ENCODE results near the gene DSC2. TPM values are rescaled to one million over a fixed set of nuclear protein-coding genes. Genes with fewer than 3 reads are reported as not detected.

Gene DSC2
- polyA plus RNA-seq, 1 of the 3 experiments (the other 2 are of a cell fraction): not detected

DNA sequence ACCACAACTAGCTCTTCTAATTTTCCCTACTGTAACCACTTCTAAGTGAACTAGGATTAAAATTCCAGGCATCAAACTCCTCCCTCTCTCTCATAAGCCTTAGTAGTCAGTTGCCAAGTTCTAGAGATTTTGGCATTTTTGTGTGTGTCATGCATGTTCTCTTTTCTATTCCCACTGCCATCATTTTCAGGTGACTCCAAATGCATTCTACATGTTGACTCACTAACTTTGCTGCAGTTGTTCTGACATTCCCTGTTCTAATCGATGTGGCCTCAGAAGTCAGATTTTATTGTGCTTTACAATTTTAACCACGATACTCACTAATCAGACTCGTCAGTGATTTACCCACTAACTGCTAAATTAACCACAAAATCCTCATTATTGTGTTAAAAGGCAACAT, 47.1 kb upstream of the DSC2 start (continued):
- TF ChIP-seq FOSL2 (IDR thresholded peaks at IDR 0.05; ENCODE audit: borderline replicate concordance, low read depth) (no peak), JUND (IDR thresholded peaks at IDR 0.05) (no peak), MEF2A (IDR thresholded peaks at IDR 0.05; ENCODE audit: borderline replicate concordance, low read depth) (no peak), POLR2AphosphoS5 (IDR thresholded peaks at IDR 0.05; ENCODE audit: low read depth, low read length) (no peak)

DNA sequence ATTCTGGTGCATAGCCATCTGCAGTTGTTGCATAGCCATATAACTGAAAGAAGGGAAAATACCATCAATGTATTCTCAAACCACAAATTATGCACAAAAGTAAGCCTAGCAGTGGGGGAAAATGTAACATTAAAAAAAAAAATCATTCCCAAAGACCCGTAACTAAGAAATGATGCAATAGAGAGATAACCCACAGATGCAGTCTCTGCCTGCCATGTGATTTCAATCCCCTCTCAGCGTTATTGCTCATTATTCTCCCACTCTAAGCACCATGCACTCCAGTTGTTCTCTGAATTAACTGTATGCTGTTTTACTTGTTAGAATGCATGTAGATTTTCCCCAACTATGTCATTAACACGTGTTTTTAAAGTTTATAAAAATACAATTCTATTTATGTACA, 46.4 kb upstream of the DSC2 start:
- ChIA-PET CTCF (no interaction called here), POLR2A (no interaction called here)
- Histone ChIP-seq H3K4me3 (ENCODE audit: low read depth in 2 of 2, low read length in 1 of 2) (no peak overlapping the region), H2AFZ (ENCODE audit: low read depth) (no peak overlapping the region), H3K9me3 (no peaks in the 10 kb centered on the region), H3K79me2 (ENCODE audit: insufficient read depth) (no peaks in the 10 kb centered on the region), H3K9me2 (no peaks in the 10 kb centered on the region), H3K27me3 (ENCODE audit: insufficient read depth) (no peaks in the 10 kb centered on the region), H3K36me3 (replicated peaks in 1 of 2; ENCODE audit: control insufficient read depth in 1 of 2, insufficient read depth in 2 of 2, low read length in 1 of 2) (no peaks in the 10 kb centered on the region), H3K9ac (no peak overlapping the region), H3F3A (replicated peaks; ENCODE audit: insufficient read depth) (no peaks in the 10 kb centered on the region), H3K4me1 (ENCODE audit: control insufficient read depth in 1 of 2, insufficient read depth in 2 of 2, low read depth in 1 of 2, low read length in 1 of 2) (no peaks in the 10 kb centered on the region), H4K20me1 (ENCODE audit: insufficient read depth) (no peaks in the 10 kb centered on the region), H3K4me2 (no peak overlapping the region), H3K27ac (ENCODE audit: low read depth in 2 of 2, low read length in 1 of 2) (no peak overlapping the region)
- DNase-seq: no peak
- WGBS (ENCODE audit: low lambda C conversion rate): 6% methylated on average over 3 of the region's 3 CpGs
- TF ChIP-seq ELF1 (IDR thresholded peaks at IDR 0.05): no peak
- TF ChIP-seq, protein P1, sequence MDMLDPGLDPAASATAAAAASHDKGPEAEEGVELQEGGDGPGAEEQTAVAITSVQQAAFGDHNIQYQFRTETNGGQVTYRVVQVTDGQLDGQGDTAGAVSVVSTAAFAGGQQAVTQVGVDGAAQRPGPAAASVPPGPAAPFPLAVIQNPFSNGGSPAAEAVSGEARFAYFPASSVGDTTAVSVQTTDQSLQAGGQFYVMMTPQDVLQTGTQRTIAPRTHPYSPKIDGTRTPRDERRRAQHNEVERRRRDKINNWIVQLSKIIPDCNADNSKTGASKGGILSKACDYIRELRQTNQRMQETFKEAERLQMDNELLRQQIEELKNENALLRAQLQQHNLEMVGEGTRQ (IDR thresholded peaks at IDR 0.05; ENCODE audit: borderline replicate concordance, low read depth, low read length): no peak
- no peak for TF ChIP-seq GABPA (IDR thresholded peaks at IDR 0.05; ENCODE audit: low read depth)
- no peak for TF ChIP-seq CHD2 (IDR thresholded peaks at IDR 0.05; ENCODE audit: low read length, partially characterized antibody)
- TF ChIP-seq, protein P2, sequence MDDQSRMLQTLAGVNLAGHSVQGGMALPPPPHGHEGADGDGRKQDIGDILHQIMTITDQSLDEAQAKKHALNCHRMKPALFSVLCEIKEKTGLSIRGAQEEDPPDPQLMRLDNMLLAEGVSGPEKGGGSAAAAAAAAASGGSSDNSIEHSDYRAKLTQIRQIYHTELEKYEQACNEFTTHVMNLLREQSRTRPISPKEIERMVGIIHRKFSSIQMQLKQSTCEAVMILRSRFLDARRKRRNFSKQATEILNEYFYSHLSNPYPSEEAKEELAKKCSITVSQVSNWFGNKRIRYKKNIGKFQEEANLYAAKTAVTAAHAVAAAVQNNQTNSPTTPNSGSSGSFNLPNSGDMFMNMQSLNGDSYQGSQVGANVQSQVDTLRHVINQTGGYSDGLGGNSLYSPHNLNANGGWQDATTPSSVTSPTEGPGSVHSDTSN (IDR thresholded peaks at IDR 0.05): no peak
- no peak for TF ChIP-seq MEF2A (IDR thresholded peaks at IDR 0.05; ENCODE audit: borderline replicate concordance, low read depth)
- TF ChIP-seq FOXM1 (IDR thresholded peaks at IDR 0.05; ENCODE audit: low read depth): no peak
- TF ChIP-seq, protein P3, sequence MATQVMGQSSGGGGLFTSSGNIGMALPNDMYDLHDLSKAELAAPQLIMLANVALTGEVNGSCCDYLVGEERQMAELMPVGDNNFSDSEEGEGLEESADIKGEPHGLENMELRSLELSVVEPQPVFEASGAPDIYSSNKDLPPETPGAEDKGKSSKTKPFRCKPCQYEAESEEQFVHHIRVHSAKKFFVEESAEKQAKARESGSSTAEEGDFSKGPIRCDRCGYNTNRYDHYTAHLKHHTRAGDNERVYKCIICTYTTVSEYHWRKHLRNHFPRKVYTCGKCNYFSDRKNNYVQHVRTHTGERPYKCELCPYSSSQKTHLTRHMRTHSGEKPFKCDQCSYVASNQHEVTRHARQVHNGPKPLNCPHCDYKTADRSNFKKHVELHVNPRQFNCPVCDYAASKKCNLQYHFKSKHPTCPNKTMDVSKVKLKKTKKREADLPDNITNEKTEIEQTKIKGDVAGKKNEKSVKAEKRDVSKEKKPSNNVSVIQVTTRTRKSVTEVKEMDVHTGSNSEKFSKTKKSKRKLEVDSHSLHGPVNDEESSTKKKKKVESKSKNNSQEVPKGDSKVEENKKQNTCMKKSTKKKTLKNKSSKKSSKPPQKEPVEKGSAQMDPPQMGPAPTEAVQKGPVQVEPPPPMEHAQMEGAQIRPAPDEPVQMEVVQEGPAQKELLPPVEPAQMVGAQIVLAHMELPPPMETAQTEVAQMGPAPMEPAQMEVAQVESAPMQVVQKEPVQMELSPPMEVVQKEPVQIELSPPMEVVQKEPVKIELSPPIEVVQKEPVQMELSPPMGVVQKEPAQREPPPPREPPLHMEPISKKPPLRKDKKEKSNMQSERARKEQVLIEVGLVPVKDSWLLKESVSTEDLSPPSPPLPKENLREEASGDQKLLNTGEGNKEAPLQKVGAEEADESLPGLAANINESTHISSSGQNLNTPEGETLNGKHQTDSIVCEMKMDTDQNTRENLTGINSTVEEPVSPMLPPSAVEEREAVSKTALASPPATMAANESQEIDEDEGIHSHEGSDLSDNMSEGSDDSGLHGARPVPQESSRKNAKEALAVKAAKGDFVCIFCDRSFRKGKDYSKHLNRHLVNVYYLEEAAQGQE (IDR thresholded peaks at IDR 0.05; ENCODE audit: low read depth, low read length): no peak

DNA sequence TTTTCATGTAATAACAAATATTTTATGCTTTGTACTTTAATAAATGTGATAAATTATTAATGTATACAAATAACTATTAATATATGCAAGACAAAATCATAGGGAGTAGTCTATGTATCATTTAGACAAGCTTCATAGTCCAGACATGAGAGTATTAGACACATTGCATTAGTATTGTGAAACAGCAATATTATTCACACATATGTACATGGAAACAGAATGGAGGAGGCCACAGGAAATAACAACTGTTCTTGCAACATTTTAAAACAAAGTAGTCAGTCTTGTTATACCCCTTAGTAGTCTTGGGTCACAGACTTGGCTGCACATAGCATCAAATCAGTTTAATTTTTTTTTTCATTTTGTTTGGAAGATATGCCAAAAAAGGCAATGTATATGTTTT, 44.6 kb upstream of the DSC2 start:
- no peak overlapping the region for H3K4me3 ChIP-seq (ENCODE audit: low read depth in 2 of 2, low read length in 1 of 2)
- H3F3A ChIP-seq (replicated peaks; ENCODE audit: insufficient read depth): no peaks in the 10 kb centered on the region
- H3K4me2 ChIP-seq: no peak overlapping the region
- no peak overlapping the region for H3K9ac ChIP-seq
- no peaks in the 10 kb centered on the region for H3K36me3 ChIP-seq (replicated peaks in 1 of 2; ENCODE audit: control insufficient read depth in 1 of 2, insufficient read depth in 2 of 2, low read length in 1 of 2)
- H4K20me1 ChIP-seq (ENCODE audit: insufficient read depth): no peaks in the 10 kb centered on the region
- H3K27me3 ChIP-seq (ENCODE audit: insufficient read depth): no peaks in the 10 kb centered on the region
- CTCF ChIA-PET: no interaction called here
- H2AFZ ChIP-seq (ENCODE audit: low read depth): no peak overlapping the region
- no peaks in the 10 kb centered on the region for H3K9me2 ChIP-seq
- DNase-seq: no peak
- H3K27ac ChIP-seq (ENCODE audit: low read depth in 2 of 2, low read length in 1 of 2): no peak overlapping the region
- POLR2A ChIA-PET: no interaction called here
- H3K9me3 ChIP-seq: no peaks in the 10 kb centered on the region
- H3K79me2 ChIP-seq (ENCODE audit: insufficient read depth): no peaks in the 10 kb centered on the region
- no peaks in the 10 kb centered on the region for H3K4me1 ChIP-seq (ENCODE audit: control insufficient read depth in 1 of 2, insufficient read depth in 2 of 2, low read depth in 1 of 2, low read length in 1 of 2)
- TF ChIP-seq FOXJ3 (CRISPR knock-in tag; IDR thresholded peaks at IDR 0.05) (no peak), RCOR1 (IDR thresholded peaks at IDR 0.05; ENCODE audit: low read length) (no peak), GABPA (IDR thresholded peaks at IDR 0.05; ENCODE audit: low read depth) (no peak), NRF1 (IDR thresholded peaks at IDR 0.05; ENCODE audit: low read depth, low read length) (no peak), TAF1 (IDR thresholded peaks at IDR 0.05; ENCODE audit: borderline replicate concordance, low read depth, low read length) (no peak), NFIC (IDR thresholded peaks at IDR 0.05; ENCODE audit: borderline replicate concordance) (no peak), JUND (IDR thresholded peaks at IDR 0.05) (no peak), MXI1 (IDR thresholded peaks at IDR 0.05; ENCODE audit: low read depth, low read length) (no peak), RFX5 (IDR thresholded peaks at IDR 0.05; ENCODE audit: low read length) (no peak)
- TF ChIP-seq, protein P3 (IDR thresholded peaks at IDR 0.05; ENCODE audit: low read depth, low read length): no peak

Data from SK-N-SH (cell line).